ENCODE results near the gene FOSL1. TPM values are rescaled to one million over a fixed set of nuclear protein-coding genes. Genes with fewer than 3 reads are reported as not detected.

Gene FOSL1
- total RNA-seq, 1 experiment from 2014 or later = not detected

DNA sequence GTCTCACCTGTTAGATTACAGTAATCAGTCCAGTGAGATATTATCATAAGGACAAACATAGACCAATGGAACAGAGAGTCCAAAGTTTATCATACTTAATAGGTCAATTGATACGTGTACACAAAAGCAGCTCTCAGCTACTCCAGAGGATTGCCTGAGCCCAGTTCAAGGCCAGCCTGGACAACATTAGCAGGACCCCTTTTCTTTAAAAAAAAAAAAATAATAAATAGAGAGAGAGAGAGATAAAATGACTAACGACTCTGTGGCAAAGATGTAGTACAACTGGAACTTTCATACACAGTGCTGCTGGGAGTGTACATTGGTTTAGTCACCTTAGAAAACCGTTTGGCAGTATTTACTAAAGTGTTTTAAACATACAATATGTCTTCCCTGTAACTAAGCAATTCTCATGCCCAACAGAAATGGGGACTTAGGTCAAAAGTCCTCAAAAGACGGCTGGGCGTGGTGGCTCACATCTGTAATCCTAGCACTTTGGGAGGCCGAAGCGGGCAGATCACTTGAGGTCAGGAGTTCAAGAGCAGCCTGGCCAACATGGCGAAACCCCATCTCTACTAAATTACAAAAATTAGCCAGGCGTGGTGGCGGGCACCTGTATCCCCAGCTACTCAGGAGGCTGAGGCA is 55.8 kb downstream of the FOSL1 start:
- no peak overlapping the region for H3K4me3 ChIP-seq (ENCODE audit: low read length)
- H3K4me1 ChIP-seq (ENCODE audit: low read length) = no peaks in the 10 kb centered on the region
- H3K27me3 ChIP-seq (ENCODE audit: low read length) = no peaks in the 10 kb centered on the region
- H3K9ac ChIP-seq (ENCODE audit: low read length) = no peak overlapping the region
- no peaks in the 10 kb centered on the region for H3K9me3 ChIP-seq (ENCODE audit: low read length)
- DNase-seq = peak; percentile 7
- no peaks in the 10 kb centered on the region for H3K9me2 ChIP-seq (replicated peaks; ENCODE audit: insufficient read depth, low read length)
- H2AFZ ChIP-seq (ENCODE audit: low read length) = no peak overlapping the region
- H3K79me2 ChIP-seq (ENCODE audit: low read length) = no peaks in the 10 kb centered on the region
- no peaks in the 10 kb centered on the region for H3K36me3 ChIP-seq (ENCODE audit: insufficient read depth, low read length)
- H4K20me1 ChIP-seq (ENCODE audit: insufficient read depth, low read depth, low read length) = no peaks in the 10 kb centered on the region
- H3K4me2 ChIP-seq (ENCODE audit: low read depth, low read length, poor library complexity, severe bottlenecking) = no peak overlapping the region
- no peak overlapping the region for H3K27ac ChIP-seq (ENCODE audit: low read length)

DNA sequence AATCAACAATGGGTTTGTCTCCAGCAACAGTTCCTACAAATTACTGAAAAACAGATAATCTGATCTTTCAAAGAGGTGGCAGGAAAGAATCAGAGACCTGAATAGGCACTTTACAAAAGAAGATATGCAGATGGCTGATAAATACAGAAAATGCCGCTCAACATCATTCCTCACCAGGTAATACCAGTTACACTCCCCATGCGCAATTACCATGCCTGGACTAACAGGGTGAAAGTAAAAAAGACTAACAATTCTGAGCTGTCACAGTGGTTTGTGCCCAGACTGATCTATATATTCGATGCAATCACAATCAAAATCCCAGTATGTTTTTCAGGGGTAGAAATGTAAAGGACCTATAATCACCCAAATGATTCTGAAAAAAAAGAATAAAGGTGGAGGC is 56.4 kb downstream of the FOSL1 start:
- Histone ChIP-seq H3K9ac (ENCODE audit: low read length) (no peak overlapping the region), H3K9me2 (replicated peaks; ENCODE audit: insufficient read depth, low read length) (no peaks in the 10 kb centered on the region), H2AFZ (ENCODE audit: low read length) (no peak overlapping the region), H4K20me1 (ENCODE audit: insufficient read depth, low read depth, low read length) (no peaks in the 10 kb centered on the region), H3K4me1 (ENCODE audit: low read length) (no peaks in the 10 kb centered on the region), H3K9me3 (ENCODE audit: low read length) (no peaks in the 10 kb centered on the region), H3K27ac (ENCODE audit: low read length) (no peak overlapping the region), H3K36me3 (ENCODE audit: insufficient read depth, low read length) (no peaks in the 10 kb centered on the region), H3K4me3 (ENCODE audit: low read length) (no peak overlapping the region), H3K27me3 (ENCODE audit: low read length) (no peaks in the 10 kb centered on the region), H3K4me2 (ENCODE audit: low read depth, low read length, poor library complexity, severe bottlenecking) (no peak overlapping the region), H3K79me2 (ENCODE audit: low read length) (no peaks in the 10 kb centered on the region)
- DNase-seq = peak; percentile 19

DNA sequence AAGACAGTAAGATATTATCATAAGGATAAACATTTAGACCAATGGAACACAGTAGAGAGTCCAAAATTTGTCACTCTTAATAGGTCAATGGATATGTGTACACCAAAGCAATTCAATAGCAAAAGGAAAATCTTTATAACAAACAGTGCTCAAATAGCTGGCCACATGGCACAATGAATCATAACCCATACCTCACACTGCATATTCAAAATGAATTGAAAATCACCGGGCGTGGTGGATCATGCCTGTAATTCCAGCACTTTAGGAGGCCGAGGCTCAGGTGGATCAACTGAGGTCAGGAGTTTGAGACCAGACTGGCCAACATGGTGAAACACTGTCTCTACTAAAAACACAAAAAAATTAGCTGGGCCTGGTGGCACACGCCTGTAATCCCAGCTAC is 58.0 kb downstream of the FOSL1 start:
- Histone ChIP-seq H3K4me2 (ENCODE audit: low read depth, low read length, poor library complexity, severe bottlenecking) (no peak overlapping the region), H3K27me3 (ENCODE audit: low read length) (no peaks in the 10 kb centered on the region), H3K9me3 (ENCODE audit: low read length) (no peaks in the 10 kb centered on the region), H3K4me1 (ENCODE audit: low read length) (no peaks in the 10 kb centered on the region), H4K20me1 (ENCODE audit: insufficient read depth, low read depth, low read length) (no peaks in the 10 kb centered on the region), H3K4me3 (ENCODE audit: low read length) (no peak overlapping the region), H2AFZ (ENCODE audit: low read length) (no peak overlapping the region), H3K9me2 (replicated peaks; ENCODE audit: insufficient read depth, low read length) (no peaks in the 10 kb centered on the region), H3K9ac (ENCODE audit: low read length) (no peak overlapping the region), H3K27ac (ENCODE audit: low read length) (no peak overlapping the region), H3K36me3 (ENCODE audit: insufficient read depth, low read length) (no peaks in the 10 kb centered on the region), H3K79me2 (ENCODE audit: low read length) (no peaks in the 10 kb centered on the region)
- DNase-seq = peak; percentile 23

Other genes starting within 250 kb of the FOSL1 start
- gene RELA, start 237.5 kb downstream of the FOSL1 start, total RNA-seq (2014; rRNA removed; shearing (Covaris generic); ENCODE audit: low replicate concordance) = 42.6 and 44.0 TPM in 2 replicates
- 17.8 and 23.9 TPM in 2 replicates for gene KAT5, start 188.1 kb downstream of the FOSL1 start, total RNA-seq (2014; rRNA removed; shearing (Covaris generic); ENCODE audit: low replicate concordance)
- gene RNASEH2C, start 179.6 kb downstream of the FOSL1 start, total RNA-seq (2014; rRNA removed; shearing (Covaris generic); ENCODE audit: low replicate concordance) = 70.7 and 133 TPM in 2 replicates
- 11.1 and 19.8 TPM in 2 replicates for gene AP5B1, start 119.4 kb downstream of the FOSL1 start, total RNA-seq (2014; rRNA removed; shearing (Covaris generic); ENCODE audit: low replicate concordance)
- not detected in 2 replicates for gene OVOL1, start 113.3 kb downstream of the FOSL1 start, total RNA-seq (2014; rRNA removed; shearing (Covaris generic); ENCODE audit: low replicate concordance)
- gene SNX32, start 66.4 kb downstream of the FOSL1 start, total RNA-seq (2014; rRNA removed; shearing (Covaris generic); ENCODE audit: low replicate concordance) = not detected in 2 replicates
- 514 and 827 TPM in 2 replicates for gene CFL1, start 42.2 kb downstream of the FOSL1 start, total RNA-seq (2014; rRNA removed; shearing (Covaris generic); ENCODE audit: low replicate concordance)
- gene MUS81, start 40.0 kb downstream of the FOSL1 start, total RNA-seq (2014; rRNA removed; shearing (Covaris generic); ENCODE audit: low replicate concordance) = 41.3 and 89.0 TPM in 2 replicates
- gene EFEMP2, start 27.6 kb downstream of the FOSL1 start, total RNA-seq (2014; rRNA removed; shearing (Covaris generic); ENCODE audit: low replicate concordance) = 1.3 and 2.6 TPM in 2 replicates
- gene CTSW, start 20.6 kb downstream of the FOSL1 start, total RNA-seq (2014; rRNA removed; shearing (Covaris generic); ENCODE audit: low replicate concordance) = not detected in 2 replicates
- gene FIBP, start 11.9 kb downstream of the FOSL1 start, total RNA-seq (2014; rRNA removed; shearing (Covaris generic); ENCODE audit: low replicate concordance) = 207 and 248 TPM in 2 replicates
- gene CCDC85B, start 9.7 kb downstream of the FOSL1 start, total RNA-seq (2014; rRNA removed; shearing (Covaris generic); ENCODE audit: low replicate concordance) = 21.3 and 56.7 TPM in 2 replicates
- 7.3 and 11.0 TPM in 2 replicates for gene C11orf68, start 18.7 kb upstream of the FOSL1 start, total RNA-seq (2014; rRNA removed; shearing (Covaris generic); ENCODE audit: low replicate concordance)
- 66.2 and 111 TPM in 2 replicates for gene DRAP1, start 19.0 kb upstream of the FOSL1 start, total RNA-seq (2014; rRNA removed; shearing (Covaris generic); ENCODE audit: low replicate concordance)
- not detected in 2 replicates for gene TSGA10IP, start 45.1 kb upstream of the FOSL1 start, total RNA-seq (2014; rRNA removed; shearing (Covaris generic); ENCODE audit: low replicate concordance)
- 23.1 and 63.2 TPM in 2 replicates for gene SART1, start 61.3 kb upstream of the FOSL1 start, total RNA-seq (2014; rRNA removed; shearing (Covaris generic); ENCODE audit: low replicate concordance)
- gene EIF1AD, start 101.8 kb upstream of the FOSL1 start, total RNA-seq (2014; rRNA removed; shearing (Covaris generic); ENCODE audit: low replicate concordance) = 39.4 and 57.0 TPM in 2 replicates
- 44.3 and 84.2 TPM in 2 replicates for gene BANF1, start 102.1 kb upstream of the FOSL1 start, total RNA-seq (2014; rRNA removed; shearing (Covaris generic); ENCODE audit: low replicate concordance)
- gene CST6, start 111.6 kb upstream of the FOSL1 start, total RNA-seq (2014; rRNA removed; shearing (Covaris generic); ENCODE audit: low replicate concordance) = not detected in 2 replicates
- gene CATSPER1, start 126.1 kb upstream of the FOSL1 start, total RNA-seq (2014; rRNA removed; shearing (Covaris generic); ENCODE audit: low replicate concordance) = not detected in 2 replicates
- gene GAL3ST3, start 148.8 kb upstream of the FOSL1 start, total RNA-seq (2014; rRNA removed; shearing (Covaris generic); ENCODE audit: low replicate concordance) = not detected in 2 replicates
- 89.0 and 166 TPM in 2 replicates for gene SF3B2, start 152.0 kb upstream of the FOSL1 start, total RNA-seq (2014; rRNA removed; shearing (Covaris generic); ENCODE audit: low replicate concordance)
- 60.5 and 81.1 TPM in 2 replicates for gene PACS1, start 169.9 kb upstream of the FOSL1 start, total RNA-seq (2014; rRNA removed; shearing (Covaris generic); ENCODE audit: low replicate concordance)